GM12878 (cell line): Measurements from ENCODE around the gene COL1A1.

Source experiments
- IRF3 ChIP-seq: fragments of 450-650 bp; IDR thresholded peaks from 2 replicates; pipeline ENCODE4 v1.6.1; 2014; ENCODE audit warnings: mild to moderate bottlenecking
- SIX5 ChIP-seq: IDR thresholded peaks from 2 replicates; pipeline ENCODE4 v1.6.1; 2011; ENCODE audit warnings: mild to moderate bottlenecking, low read depth, low read length, moderate library complexity; ENCODE audit not compliant: severe bottlenecking

GRCh38 chr17:50180111-50180510 lies 21.3 kb downstream of the COL1A1 start:
- no peak for TF ChIP-seq SIX5
- no peak for TF ChIP-seq IRF3
